ENCODE measurements around the gene MYH11.

- no peak for TF ChIP-seq EZH2 (IDR thresholded peaks at IDR 0.05; ENCODE audit: borderline replicate concordance, insufficient read depth, low read length, poor library complexity, severe bottlenecking)
- no peak for TF ChIP-seq RAD21 (conservative IDR thresholded peaks at IDR 0.05)
- no peak for TF ChIP-seq MXI1 (conservative IDR thresholded peaks at IDR 0.05; ENCODE audit: poor library complexity, severe bottlenecking)
- no peak for TF ChIP-seq CTCF (IDR thresholded peaks at IDR 0.05; ENCODE audit: poor library complexity, severe bottlenecking)
- no peak for TF ChIP-seq TAF1 (IDR thresholded peaks at IDR 0.05; ENCODE audit: low read depth)
- no peak for TF ChIP-seq REST (IDR thresholded peaks at IDR 0.05; ENCODE audit: borderline replicate concordance)
- no peak for TF ChIP-seq POLR2AphosphoS5 (IDR thresholded peaks at IDR 0.05)
These were observed 131.1 kb downstream of the MYH11 start for GRCh38 chr16:15725641-15726240.

Data from neural cell (in vitro differentiated cells).